Mucosa of gallbladder (tissue), 1 donor: ENCODE data around the gene TET1. TPM values are rescaled to one million over a fixed set of nuclear protein-coding genes. Genes with fewer than 3 reads are reported as not detected.
A peak's percentile ranks its signal among the peaks of the same experiment; 100 is the strongest.
"Not testable (repeated sequence)": the region's sequence is repeated elsewhere in the genome, so short reads cannot be mapped to it uniquely, and the experiment has no call there.

Experiments
- DNase-seq: peaks from one replicate; pipeline ENCODE4 v3.0.0-alpha.2; 2020; ENCODE audit warnings: low spot score
- total RNA-seq: library from RNA; stranded (reverse); gene quantifications from one replicate; pipeline ENCODE4 v1.2.1, GENCODE V29; 2021
- donor health status: DM: no; HTN: no; CAD: no.

TET1 gene
- total RNA-seq, result 3.1 TPM

DNA sequence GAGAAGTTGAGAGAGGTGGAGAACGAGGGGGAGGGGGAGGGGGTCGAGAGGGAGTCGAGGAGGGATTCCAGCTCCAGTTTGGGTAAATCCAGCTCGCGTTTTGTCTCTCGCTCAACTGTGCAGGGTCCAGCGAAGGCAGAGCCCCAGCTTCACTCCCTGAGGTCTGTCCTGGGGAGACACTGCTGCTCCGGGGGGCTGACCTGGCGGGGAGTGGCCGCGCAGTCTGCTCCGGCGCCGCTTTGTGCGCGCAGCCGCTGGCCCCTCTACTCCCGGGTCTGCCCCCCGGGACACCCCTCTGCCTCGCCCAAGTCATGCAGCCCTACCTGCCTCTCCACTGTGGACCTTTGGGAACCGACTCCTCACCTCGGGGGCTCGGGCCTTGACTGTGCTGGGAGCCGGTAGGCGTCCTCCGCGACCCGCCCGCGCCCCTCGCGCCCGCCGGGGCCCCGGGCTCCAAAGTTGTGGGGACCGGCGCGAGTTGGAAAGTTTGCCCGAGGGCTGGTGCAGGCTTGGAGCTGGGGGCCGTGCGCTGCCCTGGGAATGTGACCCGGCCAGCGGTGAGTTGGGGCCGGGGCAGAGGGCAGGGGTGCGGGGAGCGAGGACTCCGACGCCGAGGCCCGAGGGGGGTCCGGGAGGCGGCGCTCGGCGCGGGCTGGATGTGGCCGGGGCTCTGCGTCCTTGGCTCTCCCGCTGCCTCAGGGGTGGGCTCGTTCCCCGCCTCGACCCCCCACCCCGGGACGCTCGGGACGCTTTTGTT is at the start of gene TET1:
Gene TET1 (plus strand): TSS at position 152 of the 757 bp plus-strand sequence. CDS start 12,002 bp downstream, outside the sequence.
- DNase-seq, result peak; percentile 19

- DNase-seq, result not testable (repeated sequence)
Observed at GRCh38 chr10:68516216-68516615, 43.9 kb upstream of the TET1 start.

DNA sequence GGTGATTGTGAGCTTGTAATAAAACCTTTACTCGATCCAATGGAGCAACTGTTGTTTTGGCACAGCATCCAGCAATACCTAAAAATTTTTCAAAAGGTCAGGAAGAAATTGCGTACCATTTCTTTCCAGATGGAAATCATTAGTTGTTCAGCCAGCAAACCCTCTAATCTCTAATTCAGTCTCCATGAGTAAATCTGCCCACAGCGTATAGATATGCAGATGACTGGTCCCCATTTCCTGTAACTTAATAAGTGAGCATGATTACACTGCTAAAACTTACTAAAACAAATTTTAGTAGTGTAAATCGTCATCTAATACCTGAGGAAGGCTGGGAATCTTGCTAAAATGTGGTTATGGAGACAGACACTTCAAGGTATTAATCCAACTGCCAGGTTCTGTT is 43.4 kb upstream of the TET1 start:
- no peak for DNase-seq

- no peak for DNase-seq
Observed at GRCh38 chr10:68517188-68517587, 42.9 kb upstream of the TET1 start.

- DNase-seq, result not testable (repeated sequence)
Observed at GRCh38 chr10:68518609-68519008, 41.5 kb upstream of the TET1 start.

DNA sequence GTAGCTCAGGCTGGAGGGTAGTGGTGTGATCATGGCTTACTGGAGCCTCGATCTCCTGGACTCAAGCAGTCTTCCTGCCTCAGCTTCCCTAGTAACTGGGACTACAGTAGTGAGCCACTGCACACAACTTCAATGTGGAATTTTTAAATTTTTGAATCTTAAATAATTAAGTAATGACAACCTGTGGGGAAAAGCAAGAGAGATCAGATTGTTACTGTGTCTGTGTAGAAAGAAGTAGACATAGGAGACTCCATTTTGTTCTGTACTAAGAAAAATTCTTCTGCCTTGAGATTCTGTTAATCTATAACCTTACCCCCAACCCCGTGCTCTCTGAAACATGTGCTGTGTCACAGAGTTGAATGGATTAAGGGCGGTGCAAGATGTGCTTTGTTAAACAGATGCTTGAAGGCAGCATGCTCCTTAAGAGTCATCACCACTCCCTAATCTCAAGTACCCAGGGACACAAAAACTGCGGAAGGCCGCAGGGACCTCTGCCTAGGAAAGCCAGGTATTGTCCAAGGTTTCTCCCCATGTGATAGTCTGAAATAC is 34.6 kb upstream of the TET1 start:
- not testable (repeated sequence) for DNase-seq

GRCh38 chr10:68526634-68527307 is 33.4 kb upstream of the TET1 start:
- no peak for DNase-seq

DNA sequence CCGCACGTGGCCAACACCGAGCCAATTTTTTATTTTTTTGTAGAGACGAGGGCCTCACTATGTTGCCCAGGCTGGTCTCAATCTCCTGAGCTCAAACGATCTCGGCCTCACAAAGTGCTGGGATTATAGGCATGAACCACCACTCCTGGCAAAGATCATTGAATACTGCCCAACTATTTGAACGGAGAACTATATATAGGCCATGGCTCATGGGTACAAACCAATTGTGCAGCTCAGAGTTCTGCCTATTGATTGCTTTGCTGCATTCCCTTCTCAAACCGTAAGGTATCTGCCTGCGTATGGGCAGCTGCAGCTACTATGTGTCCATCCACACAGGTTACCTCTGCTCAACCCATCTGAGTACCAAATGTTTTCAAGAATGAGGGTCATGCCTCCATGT is 23.2 kb upstream of the TET1 start:
- DNase-seq, result no peak

- no peak for DNase-seq
Observed at GRCh38 chr10:68537796-68538195, 22.3 kb upstream of the TET1 start.

GRCh38 chr10:68543004-68543918 is 16.9 kb upstream of the TET1 start:
- DNase-seq, result no peak

DNA sequence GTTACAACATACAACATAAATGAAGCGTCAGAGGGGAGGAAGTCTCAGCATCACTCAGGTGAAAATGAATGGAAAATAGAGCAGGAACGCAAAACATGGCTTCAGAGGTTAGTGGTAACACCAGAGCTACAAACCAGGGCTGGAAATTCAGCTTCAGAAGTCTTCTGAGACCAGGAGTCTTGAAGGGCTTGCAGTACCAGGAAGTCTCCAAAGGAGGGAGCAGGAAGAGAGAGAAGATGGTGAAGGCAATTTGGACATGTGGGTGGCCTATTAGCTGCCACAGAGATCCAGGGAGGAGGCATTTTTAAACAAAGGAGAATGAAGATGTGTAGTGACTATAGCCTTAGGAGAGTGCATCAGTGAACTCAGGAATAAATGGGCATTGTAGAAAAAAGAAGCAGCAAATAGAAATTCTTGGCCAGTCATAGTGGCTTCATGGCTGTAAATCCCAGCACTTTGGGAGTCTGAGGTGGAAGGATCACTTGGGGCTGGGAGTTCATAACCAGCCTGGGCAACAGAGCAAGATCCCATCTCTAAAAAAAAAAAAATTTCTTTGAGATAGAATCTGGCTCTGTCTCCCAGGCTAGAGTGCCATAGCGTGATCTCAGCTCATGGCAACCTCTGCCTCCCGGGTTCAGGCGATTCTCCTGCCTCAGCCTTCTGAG is 9.3 kb upstream of the TET1 start:
- DNase-seq, result peak; percentile 54

DNA sequence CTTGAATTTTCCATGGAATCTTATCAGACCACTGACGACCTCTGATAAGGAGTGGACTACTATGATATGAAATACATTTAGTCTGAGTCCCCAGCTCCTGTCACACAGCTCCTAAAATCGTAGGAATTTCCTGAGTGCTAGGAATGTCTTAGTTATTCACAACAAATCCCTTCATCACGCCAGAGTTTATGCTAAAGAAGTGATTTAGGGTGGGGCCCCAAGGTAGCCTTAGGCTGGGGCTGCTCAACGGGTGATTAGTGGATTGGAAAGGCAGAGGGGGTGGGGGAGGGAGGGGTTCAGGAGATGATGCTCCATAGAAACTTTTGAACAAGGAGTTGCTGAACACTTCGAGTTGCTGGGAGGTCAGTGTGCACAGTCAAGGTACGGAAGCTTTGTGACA is 7.0 kb upstream of the TET1 start:
- no peak for DNase-seq

DNA sequence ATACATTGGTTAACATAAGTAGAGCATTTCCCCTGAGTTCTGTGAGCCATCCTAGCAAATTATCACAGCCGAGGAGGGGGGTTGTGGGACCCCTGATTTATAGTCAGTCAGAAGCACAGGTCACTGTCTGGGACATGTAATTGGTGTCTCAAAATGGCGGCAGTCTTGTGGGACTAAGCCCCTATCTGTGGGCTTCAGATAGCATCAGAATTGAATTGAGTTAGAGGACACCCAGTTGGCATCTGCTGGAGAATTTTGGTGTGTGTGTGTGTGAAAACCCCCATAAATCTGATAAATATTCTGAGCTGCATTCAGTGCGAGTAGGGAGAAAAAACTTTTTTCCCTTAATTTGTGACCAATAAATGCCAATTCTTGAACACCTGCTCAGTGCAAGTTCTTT is 6.5 kb upstream of the TET1 start:
- DNase-seq, result no peak

GRCh38 chr10:68558478-68558877 is 1.7 kb upstream of the TET1 start:
- DNase-seq, result no peak

DNA sequence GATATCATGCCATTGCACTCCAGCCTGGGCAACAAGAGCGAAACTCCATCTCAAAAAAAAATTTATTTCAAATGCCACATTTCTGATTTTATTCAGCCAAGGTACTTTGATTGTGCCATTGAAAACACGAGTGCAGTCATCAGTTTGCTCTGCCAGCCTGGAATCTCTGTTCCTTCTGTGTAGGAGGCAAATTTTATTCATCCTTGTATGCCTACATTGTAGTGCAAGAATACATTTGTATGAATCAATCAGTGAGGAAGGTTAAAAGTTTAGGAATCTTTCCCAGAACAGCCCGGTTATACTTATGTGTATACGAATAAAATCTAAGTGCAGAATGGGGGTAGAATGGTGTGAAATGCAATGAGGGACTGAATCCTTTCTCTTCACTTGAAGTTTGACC is 886 bp upstream of the TET1 start:
- DNase-seq, result no peak

DNA sequence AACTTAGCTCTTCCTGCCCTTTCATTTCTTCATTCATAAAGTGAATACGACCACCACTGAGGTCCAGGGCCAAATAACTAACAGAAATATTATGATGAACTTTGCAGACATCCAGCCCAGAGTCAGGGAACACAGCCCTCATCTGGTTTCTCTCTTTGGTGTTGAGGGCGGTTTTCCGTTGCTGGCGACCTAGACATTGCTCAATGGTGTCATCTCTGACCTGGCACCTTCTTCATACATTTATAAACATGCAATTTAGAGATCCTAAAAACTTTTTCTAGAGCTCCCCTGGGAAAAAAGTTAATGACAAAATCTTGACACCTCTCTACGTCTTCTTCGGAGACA is 324 bp upstream of the TET1 start:
- peak; percentile 16 for DNase-seq

GRCh38 chr10:68560943-68561864 is 1.1 kb downstream of the TET1 start:
- no peak for DNase-seq

- DNase-seq, result no peak
Observed at GRCh38 chr10:68561865-68562649, 1.9 kb downstream of the TET1 start.
